HepG2 (cell line): Measurements from ENCODE around the gene WDR54. TPM values are rescaled to one million over a fixed set of nuclear protein-coding genes. Genes with fewer than 3 reads are reported as not detected.

Experiments
- AKNA ChIP-seq: sonication (generic); formaldehyde crosslinking; IDR thresholded peaks from 2 replicates; pipeline ENCODE4 v1.4.0; 2020; ENCODE audit warnings: missing genetic modification reagents, borderline replicate concordance
- FUBP1 ChIP-seq: sonication (generic); formaldehyde crosslinking; IDR thresholded peaks from 2 replicates; pipeline ENCODE4 v1.5.1; 2020; ENCODE audit warnings: missing genetic modification reagents, mild to moderate bottlenecking, borderline replicate concordance
- HCFC1 ChIP-seq: fragments of 150-350 bp; IDR thresholded peaks from 2 replicates; pipeline ENCODE4 v1.6.1; 2014; ENCODE audit warnings: low read depth, low read length
- MYNN ChIP-seq: sonication (generic); formaldehyde crosslinking; IDR thresholded peaks from 2 replicates; pipeline ENCODE4 v1.4.0; 2020; ENCODE audit warnings: mild to moderate bottlenecking, low read depth, missing genetic modification reagents
- NR2C2 ChIP-seq: sonication (generic); formaldehyde crosslinking; IDR thresholded peaks from 2 replicates; pipeline ENCODE4 v1.4.0; 2020; ENCODE audit warnings: missing genetic modification reagents, mild to moderate bottlenecking, moderate library complexity, borderline replicate concordance
- RXRB ChIP-seq: IDR thresholded peaks from 2 replicates; pipeline ENCODE4 v1.6.1; 2016; ENCODE audit warnings: borderline replicate concordance, missing genetic modification reagents, missing compliant biosample characterization
- SCMH1 ChIP-seq: sonication (generic); formaldehyde crosslinking; IDR thresholded peaks from 2 replicates; pipeline ENCODE4 v1.9.0; 2021; ENCODE audit warnings: missing genetic modification reagents, mild to moderate bottlenecking, borderline replicate concordance
- YEATS2 ChIP-seq: sonication (generic); formaldehyde crosslinking; IDR thresholded peaks from 2 replicates; pipeline ENCODE4 v1.4.0; 2020; ENCODE audit warnings: missing genetic modification reagents, borderline replicate concordance
- polyA plus RNA-seq, 8 experiments: library from polyadenylated mRNA; depleted of rRNA in 3 of 8; stranded (reverse) in 7 of 8; unstranded in 1 of 8; fragments of >200 nt; fragmentation: Illumina TruSeq in 4 of 8; extraction: Trizol in 4 of 8; gene quantifications; 2 replicates each; pipeline versions ENCODE4 v1.2.1 to v1.2.3, GENCODE V29; 2011 to 2016; ENCODE audit warnings: low read depth in 4 of 8, missing spikeins in 1 of 8, mixed read lengths in 1 of 8; ENCODE audit not compliant: insufficient read depth in 1 of 8
- total RNA-seq, 5 experiments: library from RNA; depleted of rRNA; stranded (reverse); fragments of >200 nt; fragmentation: Illumina TruSeq; extraction: Trizol; gene quantifications; 2 replicates each; pipeline ENCODE4 v1.2.3, GENCODE V29; 2016; ENCODE audit warnings: low read depth in 1 of 5
- TF ChIP-seq, protein P1 (sequence below): sonication (generic); formaldehyde crosslinking; IDR thresholded peaks from 2 replicates; pipeline ENCODE4 v1.4.0; 2020; ENCODE audit warnings: missing genetic modification reagents, mild to moderate bottlenecking, borderline replicate concordance
- TF ChIP-seq, protein P2 (sequence below): sonication (generic); formaldehyde crosslinking; IDR thresholded peaks from 2 replicates; pipeline ENCODE4 v1.5.1; 2020; ENCODE audit warnings: missing genetic modification reagents, mild to moderate bottlenecking, borderline replicate concordance
- TF ChIP-seq, protein P3 (sequence below): IDR thresholded peaks from 2 replicates; pipeline ENCODE4 v1.6.1; 2016; ENCODE audit warnings: missing compliant biosample characterization, missing genetic modification reagents, borderline replicate concordance
- TF ChIP-seq, protein P4 (sequence below): sonication (generic); formaldehyde crosslinking; IDR thresholded peaks from 2 replicates; pipeline ENCODE4 v1.4.0; 2020; ENCODE audit warnings: missing genetic modification reagents, borderline replicate concordance

The WDR54 gene
- total and polyA plus RNA-seq, 2 of the 13 experiments (the other 11 are each of a cell fraction or from before 2014, with no cell fraction given), result 2.0 to 17.3 TPM

DNA sequence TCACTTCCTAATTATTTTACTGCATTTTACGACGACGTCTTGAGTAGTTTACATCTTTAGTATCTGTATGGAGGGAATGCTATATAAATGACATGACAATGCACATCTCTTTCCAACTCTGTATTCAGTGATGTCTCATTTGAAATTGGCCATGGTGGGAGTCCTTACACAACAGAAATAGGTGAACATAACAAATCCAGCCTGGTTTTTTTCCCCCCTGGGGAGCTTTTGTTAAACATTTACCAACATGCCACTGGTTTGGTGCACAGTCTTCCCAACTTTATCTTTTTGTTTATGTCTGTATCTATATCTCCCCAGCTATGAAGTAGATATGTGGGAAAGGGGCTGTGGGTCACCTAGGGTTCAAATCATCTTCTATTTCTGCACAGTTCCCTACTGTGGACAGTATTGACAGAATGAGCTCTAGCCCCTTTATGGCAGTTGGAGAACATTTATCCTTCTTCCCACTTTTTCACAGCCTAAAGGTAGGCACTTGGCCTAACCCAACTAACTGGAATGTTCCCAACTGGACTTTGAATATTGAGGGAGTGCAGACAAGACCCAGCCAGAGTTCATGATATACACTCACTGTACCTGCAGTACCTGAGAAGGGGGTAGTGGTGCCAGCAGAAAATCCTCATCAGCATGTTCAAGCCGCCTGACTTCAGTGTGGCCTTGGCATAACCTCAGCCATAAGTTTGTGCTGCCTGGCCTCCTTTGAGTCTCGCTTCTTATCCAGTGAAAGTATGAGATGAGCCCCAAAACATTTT, 25.9 kb downstream of the WDR54 start (continued):
- TF ChIP-seq NR2C2 (CRISPR knock-in tag) (no peak), AKNA (no peak), RXRB (CRISPR knock-in tag) (peak; percentile 48; the same call in 1 of the 2 replicates), MYNN (CRISPR knock-in tag) (no peak), YEATS2 (CRISPR knock-in tag) (no peak; the same call in 1 of the 2 replicates), FUBP1 (CRISPR knock-in tag) (no peak), HCFC1 (no peak), SCMH1 (no peak)
- TF ChIP-seq, protein P1, sequence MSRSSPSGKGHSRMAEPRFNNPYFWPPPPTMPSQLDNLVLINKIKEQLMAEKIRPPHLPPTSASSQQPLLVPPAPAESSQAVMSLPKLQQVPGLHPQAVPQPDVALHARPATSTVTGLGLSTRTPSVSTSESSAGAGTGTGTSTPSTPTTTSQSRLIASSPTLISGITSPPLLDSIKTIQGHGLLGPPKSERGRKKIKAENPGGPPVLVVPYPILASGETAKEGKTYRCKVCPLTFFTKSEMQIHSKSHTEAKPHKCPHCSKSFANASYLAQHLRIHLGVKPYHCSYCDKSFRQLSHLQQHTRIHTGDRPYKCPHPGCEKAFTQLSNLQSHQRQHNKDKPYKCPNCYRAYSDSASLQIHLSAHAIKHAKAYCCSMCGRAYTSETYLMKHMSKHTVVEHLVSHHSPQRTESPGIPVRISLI (CRISPR knock-in tag), result peak; percentile 75
- TF ChIP-seq, protein P2, sequence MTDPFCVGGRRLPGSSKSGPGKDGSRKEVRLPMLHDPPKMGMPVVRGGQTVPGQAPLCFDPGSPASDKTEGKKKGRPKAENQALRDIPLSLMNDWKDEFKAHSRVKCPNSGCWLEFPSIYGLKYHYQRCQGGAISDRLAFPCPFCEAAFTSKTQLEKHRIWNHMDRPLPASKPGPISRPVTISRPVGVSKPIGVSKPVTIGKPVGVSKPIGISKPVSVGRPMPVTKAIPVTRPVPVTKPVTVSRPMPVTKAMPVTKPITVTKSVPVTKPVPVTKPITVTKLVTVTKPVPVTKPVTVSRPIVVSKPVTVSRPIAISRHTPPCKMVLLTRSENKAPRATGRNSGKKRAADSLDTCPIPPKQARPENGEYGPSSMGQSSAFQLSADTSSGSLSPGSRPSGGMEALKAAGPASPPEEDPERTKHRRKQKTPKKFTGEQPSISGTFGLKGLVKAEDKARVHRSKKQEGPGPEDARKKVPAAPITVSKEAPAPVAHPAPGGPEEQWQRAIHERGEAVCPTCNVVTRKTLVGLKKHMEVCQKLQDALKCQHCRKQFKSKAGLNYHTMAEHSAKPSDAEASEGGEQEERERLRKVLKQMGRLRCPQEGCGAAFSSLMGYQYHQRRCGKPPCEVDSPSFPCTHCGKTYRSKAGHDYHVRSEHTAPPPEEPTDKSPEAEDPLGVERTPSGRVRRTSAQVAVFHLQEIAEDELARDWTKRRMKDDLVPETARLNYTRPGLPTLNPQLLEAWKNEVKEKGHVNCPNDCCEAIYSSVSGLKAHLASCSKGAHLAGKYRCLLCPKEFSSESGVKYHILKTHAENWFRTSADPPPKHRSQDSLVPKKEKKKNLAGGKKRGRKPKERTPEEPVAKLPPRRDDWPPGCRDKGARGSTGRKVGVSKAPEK (CRISPR knock-in tag), result no peak
- TF ChIP-seq, protein P3, sequence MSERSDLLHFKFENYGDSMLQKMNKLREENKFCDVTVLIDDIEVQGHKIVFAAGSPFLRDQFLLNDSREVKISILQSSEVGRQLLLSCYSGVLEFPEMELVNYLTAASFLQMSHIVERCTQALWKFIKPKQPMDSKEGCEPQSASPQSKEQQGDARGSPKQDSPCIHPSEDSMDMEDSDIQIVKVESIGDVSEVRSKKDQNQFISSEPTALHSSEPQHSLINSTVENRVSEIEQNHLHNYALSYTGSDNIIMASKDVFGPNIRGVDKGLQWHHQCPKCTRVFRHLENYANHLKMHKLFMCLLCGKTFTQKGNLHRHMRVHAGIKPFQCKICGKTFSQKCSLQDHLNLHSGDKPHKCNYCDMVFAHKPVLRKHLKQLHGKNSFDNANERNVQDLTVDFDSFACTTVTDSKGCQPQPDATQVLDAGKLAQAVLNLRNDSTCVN (CRISPR knock-in tag), result no peak
- TF ChIP-seq, protein P4, sequence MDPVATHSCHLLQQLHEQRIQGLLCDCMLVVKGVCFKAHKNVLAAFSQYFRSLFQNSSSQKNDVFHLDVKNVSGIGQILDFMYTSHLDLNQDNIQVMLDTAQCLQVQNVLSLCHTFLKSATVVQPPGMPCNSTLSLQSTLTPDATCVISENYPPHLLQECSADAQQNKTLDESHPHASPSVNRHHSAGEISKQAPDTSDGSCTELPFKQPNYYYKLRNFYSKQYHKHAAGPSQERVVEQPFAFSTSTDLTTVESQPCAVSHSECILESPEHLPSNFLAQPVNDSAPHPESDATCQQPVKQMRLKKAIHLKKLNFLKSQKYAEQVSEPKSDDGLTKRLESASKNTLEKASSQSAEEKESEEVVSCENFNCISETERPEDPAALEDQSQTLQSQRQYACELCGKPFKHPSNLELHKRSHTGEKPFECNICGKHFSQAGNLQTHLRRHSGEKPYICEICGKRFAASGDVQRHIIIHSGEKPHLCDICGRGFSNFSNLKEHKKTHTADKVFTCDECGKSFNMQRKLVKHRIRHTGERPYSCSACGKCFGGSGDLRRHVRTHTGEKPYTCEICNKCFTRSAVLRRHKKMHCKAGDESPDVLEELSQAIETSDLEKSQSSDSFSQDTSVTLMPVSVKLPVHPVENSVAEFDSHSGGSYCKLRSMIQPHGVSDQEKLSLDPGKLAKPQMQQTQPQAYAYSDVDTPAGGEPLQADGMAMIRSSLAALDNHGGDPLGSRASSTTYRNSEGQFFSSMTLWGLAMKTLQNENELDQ, result no peak
